PFSK-1 (cell line): ENCODE data around the gene TNFAIP8L2.

Experiments used
- TAF1 ChIP-seq: IDR thresholded peaks from 2 replicates; pipeline ENCODE4 v1.6.1; 2012; ENCODE audit warnings: low read length, control low read depth, borderline replicate concordance; ENCODE audit not compliant: insufficient read depth
- TF ChIP-seq, protein P1 (sequence below), 2 experiments: IDR thresholded peaks; 2 replicates each; pipeline versions ENCODE4 v1.6.1 to v1.8.0; 2011 to 2012; ENCODE audit warnings: low read depth in 2 of 2, low read length in 2 of 2, control low read depth in 1 of 2, inconsistent platforms in 1 of 2, mild to moderate bottlenecking in 1 of 2, moderate library complexity in 1 of 2; ENCODE audit not compliant: insufficient read depth in 1 of 2

DNA sequence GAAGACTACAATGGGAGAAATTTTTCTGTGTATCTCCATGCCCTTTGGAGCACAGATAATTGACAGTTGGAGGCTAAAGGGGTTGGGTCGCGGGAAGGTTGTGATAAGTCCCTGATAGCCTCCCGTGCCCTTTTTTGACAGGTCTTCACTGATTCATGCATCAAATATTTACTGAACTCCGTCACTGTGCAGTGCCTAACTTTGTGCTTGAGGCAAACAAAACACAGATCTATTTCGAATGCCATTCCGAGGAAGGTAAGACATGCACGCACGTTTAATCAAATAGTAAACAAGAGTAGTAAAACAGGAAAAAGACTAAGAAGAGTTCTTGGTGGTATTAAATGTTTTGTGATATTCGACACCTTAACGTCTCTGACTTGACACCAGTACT is 41.4 kb downstream of the TNFAIP8L2 start:
- no peak for TF ChIP-seq TAF1
- TF ChIP-seq, protein P1, sequence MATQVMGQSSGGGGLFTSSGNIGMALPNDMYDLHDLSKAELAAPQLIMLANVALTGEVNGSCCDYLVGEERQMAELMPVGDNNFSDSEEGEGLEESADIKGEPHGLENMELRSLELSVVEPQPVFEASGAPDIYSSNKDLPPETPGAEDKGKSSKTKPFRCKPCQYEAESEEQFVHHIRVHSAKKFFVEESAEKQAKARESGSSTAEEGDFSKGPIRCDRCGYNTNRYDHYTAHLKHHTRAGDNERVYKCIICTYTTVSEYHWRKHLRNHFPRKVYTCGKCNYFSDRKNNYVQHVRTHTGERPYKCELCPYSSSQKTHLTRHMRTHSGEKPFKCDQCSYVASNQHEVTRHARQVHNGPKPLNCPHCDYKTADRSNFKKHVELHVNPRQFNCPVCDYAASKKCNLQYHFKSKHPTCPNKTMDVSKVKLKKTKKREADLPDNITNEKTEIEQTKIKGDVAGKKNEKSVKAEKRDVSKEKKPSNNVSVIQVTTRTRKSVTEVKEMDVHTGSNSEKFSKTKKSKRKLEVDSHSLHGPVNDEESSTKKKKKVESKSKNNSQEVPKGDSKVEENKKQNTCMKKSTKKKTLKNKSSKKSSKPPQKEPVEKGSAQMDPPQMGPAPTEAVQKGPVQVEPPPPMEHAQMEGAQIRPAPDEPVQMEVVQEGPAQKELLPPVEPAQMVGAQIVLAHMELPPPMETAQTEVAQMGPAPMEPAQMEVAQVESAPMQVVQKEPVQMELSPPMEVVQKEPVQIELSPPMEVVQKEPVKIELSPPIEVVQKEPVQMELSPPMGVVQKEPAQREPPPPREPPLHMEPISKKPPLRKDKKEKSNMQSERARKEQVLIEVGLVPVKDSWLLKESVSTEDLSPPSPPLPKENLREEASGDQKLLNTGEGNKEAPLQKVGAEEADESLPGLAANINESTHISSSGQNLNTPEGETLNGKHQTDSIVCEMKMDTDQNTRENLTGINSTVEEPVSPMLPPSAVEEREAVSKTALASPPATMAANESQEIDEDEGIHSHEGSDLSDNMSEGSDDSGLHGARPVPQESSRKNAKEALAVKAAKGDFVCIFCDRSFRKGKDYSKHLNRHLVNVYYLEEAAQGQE (IDR thresholded peaks at IDR 0.05; ENCODE audit: insufficient read depth in 1 of 2, low read depth in 2 of 2, low read length in 2 of 2): no peak
